Neuronal stem cell (in vitro differentiated cells): ENCODE data around the gene DNAI4.

Experiments used
- DNase-seq: peaks from one replicate; pipeline ENCODE4 v3.0.0-alpha.2; 2013; ENCODE audit warnings: low spot score
- H2AFZ ChIP-seq: one replicate; pipeline ENCODE4 v1.6.1; 2013; ENCODE audit warnings: mild to moderate bottlenecking, low read length, inconsistent platforms
- H2AK5ac ChIP-seq: 2 replicates; pipeline ENCODE4 v1.6.1; 2013; ENCODE audit warnings: low read depth, mild to moderate bottlenecking, inconsistent platforms, low read length, moderate library complexity, mixed read lengths
- H2BK120ac ChIP-seq: 2 replicates; pipeline ENCODE4 v1.6.1; 2013; ENCODE audit warnings: low read depth, mild to moderate bottlenecking, inconsistent platforms, low read length, moderate library complexity, mixed read lengths
- H2BK12ac ChIP-seq: one replicate; pipeline ENCODE4 v1.6.1; 2013; ENCODE audit warnings: low read length, inconsistent platforms
- H2BK15ac ChIP-seq: 2 replicates; pipeline ENCODE4 v1.6.1; 2013; ENCODE audit warnings: mild to moderate bottlenecking, low read length, inconsistent platforms, mixed read lengths
- H2BK5ac ChIP-seq: one replicate; pipeline ENCODE4 v1.6.1; 2013; ENCODE audit warnings: inconsistent platforms, mild to moderate bottlenecking, low read length, moderate library complexity
- H3K14ac ChIP-seq: one replicate; pipeline ENCODE4 v1.6.1; 2013; ENCODE audit warnings: low read length, inconsistent platforms
- H3K18ac ChIP-seq: 2 replicates; pipeline ENCODE4 v1.6.1; 2013; ENCODE audit warnings: low read length, inconsistent platforms
- H3K23ac ChIP-seq: 2 replicates; pipeline ENCODE4 v1.6.1; 2013; ENCODE audit warnings: low read depth, mild to moderate bottlenecking, mixed read lengths, low read length, inconsistent platforms; ENCODE audit not compliant: poor library complexity
- H3K27ac ChIP-seq: replicated peaks from 3 replicates; pipeline ENCODE4 v1.5.1; 2013; ENCODE audit warnings: low read length, inconsistent platforms
- H3K27me3 ChIP-seq, 3 experiments: 2 replicates each; pipeline ENCODE4 v1.6.1; 2013; ENCODE audit warnings: low read length in 3 of 3, mild to moderate bottlenecking in 2 of 3, inconsistent platforms in 1 of 3, low read depth in 1 of 3, mixed read lengths in 1 of 3, moderate library complexity in 1 of 3; ENCODE audit not compliant: control insufficient read depth in 3 of 3, insufficient read depth in 3 of 3
- H3K36me3 ChIP-seq, 2 donors: replicated peaks in 1 of 2; 2 replicates each; pipeline ENCODE4 v1.6.1; 2013; ENCODE audit warnings: low read length in 2 of 2; ENCODE audit not compliant: control insufficient read depth in 2 of 2, insufficient read depth in 2 of 2
- H3K4ac ChIP-seq: 2 replicates; pipeline ENCODE4 v1.6.1; 2013; ENCODE audit warnings: inconsistent platforms, mild to moderate bottlenecking, low read length, moderate library complexity
- H3K4me1 ChIP-seq, 2 donors: 1 replicate in 1 of 2; 2 replicates in 1 of 2; pipeline ENCODE4 v1.6.1; 2013; ENCODE audit warnings: low read length in 2 of 2, low read depth in 1 of 2; ENCODE audit not compliant: control insufficient read depth in 2 of 2, insufficient read depth in 1 of 2
- H3K4me2 ChIP-seq: one replicate; pipeline ENCODE4 v1.6.1; 2013; ENCODE audit warnings: mild to moderate bottlenecking, low read length, inconsistent platforms; ENCODE audit not compliant: insufficient read depth, poor library complexity, severe bottlenecking
- H3K4me3 ChIP-seq, 2 donors: 2 replicates each; pipeline ENCODE4 v1.5.1; 2013; ENCODE audit warnings: low read length in 2 of 2, mild to moderate bottlenecking in 2 of 2, inconsistent platforms in 1 of 2, moderate library complexity in 1 of 2
- H3K79me1 ChIP-seq: one replicate; pipeline ENCODE4 v1.6.1; 2013; ENCODE audit warnings: low read depth, mild to moderate bottlenecking, inconsistent platforms, low read length, moderate library complexity
- H3K9ac ChIP-seq: one replicate; pipeline ENCODE4 v1.6.1; 2013; ENCODE audit warnings: mild to moderate bottlenecking, low read depth, low read length, inconsistent platforms; ENCODE audit not compliant: poor library complexity
- H3K9me3 ChIP-seq, 2 donors: replicated peaks in 1 of 2; 2 replicates each; pipeline versions ENCODE3 to v1.6.1; 2013; ENCODE audit warnings: low read length in 2 of 2, mild to moderate bottlenecking in 2 of 2, inconsistent platforms in 1 of 2, low read depth in 1 of 2, mixed read lengths in 1 of 2, moderate library complexity in 1 of 2; ENCODE audit not compliant: control insufficient read depth in 2 of 2, insufficient read depth in 1 of 2
- H4K8ac ChIP-seq: one replicate; pipeline ENCODE4 v1.6.1; 2013; ENCODE audit warnings: low read depth, mild to moderate bottlenecking, inconsistent platforms, low read length, moderate library complexity
- H4K91ac ChIP-seq: one replicate; pipeline ENCODE4 v1.6.1; 2013; ENCODE audit warnings: low read length, low read depth, mild to moderate bottlenecking, inconsistent platforms; ENCODE audit not compliant: poor library complexity
- WGBS, 2 donors: extraction: QIAGEN DNeasy Blood & Tissue Kit; methylation state at CpG; one replicate each; pipeline ENCODE4 v1.1.7; 2013; ENCODE audit warnings: missing lambda C conversion rate in 2 of 2, mixed read lengths in 1 of 2; ENCODE audit not compliant: insufficient read length in 2 of 2, insufficient replicate concordance in 1 of 2; ENCODE audit errors: extremely low coverage in 2 of 2; 5-methylcytosine and 5-hydroxymethylcytosine counted together

The DNAI4 gene

DNA sequence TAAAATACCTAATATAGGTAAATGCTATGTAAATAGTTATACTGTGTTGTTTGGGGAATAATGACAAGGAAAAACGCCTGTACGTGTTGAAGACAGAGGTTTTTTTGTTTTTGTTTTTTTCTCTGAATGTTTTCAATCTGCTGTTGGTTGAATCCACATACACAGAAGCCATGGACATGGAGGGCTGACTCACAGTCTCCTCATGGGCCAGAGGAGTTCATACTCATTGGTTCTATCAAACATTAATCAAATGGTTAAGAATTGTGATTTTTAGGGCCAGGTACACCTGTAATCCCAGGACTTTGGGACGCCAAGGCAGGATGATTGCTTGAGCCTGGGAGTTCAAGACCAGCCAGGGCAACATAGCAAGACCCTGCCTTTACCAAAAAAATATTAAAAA is 20.7 kb upstream of the DNAI4 start:
- no peaks in the 10 kb centered on the region for H3K9me3 ChIP-seq
- no peak overlapping the region for H3K4ac ChIP-seq
- H3K18ac ChIP-seq: no peak overlapping the region
- H3K23ac ChIP-seq: no peak overlapping the region
- no peak overlapping the region for H4K91ac ChIP-seq
- H2BK5ac ChIP-seq: no peak overlapping the region
- H3K4me2 ChIP-seq: no peak overlapping the region
- H3K36me3 ChIP-seq: peaks cover 8 to 93% of the 10 kb centered on the region in 2 donors
- no peak overlapping the region for H3K9ac ChIP-seq
- no peak overlapping the region for H2BK15ac ChIP-seq
- no peak overlapping the region for H4K8ac ChIP-seq
- H3K27me3 ChIP-seq: no peaks in the 10 kb centered on the region
- no peak overlapping the region for H2BK120ac ChIP-seq
- no peak overlapping the region for H2AK5ac ChIP-seq
- H3K27ac ChIP-seq: no peak overlapping the region
- no peak overlapping the region for H3K14ac ChIP-seq
- no peak overlapping the region for H3K4me3 ChIP-seq
- WGBS, 2 donors: no CpG with 5 or more reads among the region's 3 CpGs
- H2AFZ ChIP-seq: no peak overlapping the region
- no peak overlapping the region for H2BK12ac ChIP-seq
- H3K4me1 ChIP-seq: no peaks in the 10 kb centered on the region
- DNase-seq: no peak
- no peaks in the 10 kb centered on the region for H3K79me1 ChIP-seq

- H3K18ac ChIP-seq: no peak overlapping the region
- H4K91ac ChIP-seq: no peak overlapping the region
- WGBS, 2 donors: no CpG with 5 or more reads among the region's 7 CpGs
- no peak overlapping the region for H2AFZ ChIP-seq
- no peak overlapping the region for H3K9ac ChIP-seq
- no peaks in the 10 kb centered on the region for H3K4me1 ChIP-seq
- H2AK5ac ChIP-seq: no peak overlapping the region
- no peak overlapping the region for H3K27ac ChIP-seq
- H3K9me3 ChIP-seq: no peaks in the 10 kb centered on the region
- no peak overlapping the region for H3K23ac ChIP-seq
- no peak overlapping the region for H2BK120ac ChIP-seq
- H3K14ac ChIP-seq: no peak overlapping the region
- H2BK5ac ChIP-seq: no peak overlapping the region
- no peak overlapping the region for H2BK12ac ChIP-seq
- H3K4me2 ChIP-seq: no peak overlapping the region
- H2BK15ac ChIP-seq: no peak overlapping the region
- no peak overlapping the region for H3K4me3 ChIP-seq
- peaks cover 8 to 90% of the 10 kb centered on the region in 2 donors for H3K36me3 ChIP-seq
- no peak for DNase-seq
- H3K27me3 ChIP-seq: no peaks in the 10 kb centered on the region
- H3K4ac ChIP-seq: no peak overlapping the region
- H4K8ac ChIP-seq: no peak overlapping the region
- H3K79me1 ChIP-seq: no peaks in the 10 kb centered on the region
These were observed 19.9 kb upstream of the DNAI4 start for GRCh38 chr1:66944330-66945274.

GRCh38 chr1:66943361-66943969 is 18.8 kb upstream of the DNAI4 start:
- H3K4me3 ChIP-seq: no peak overlapping the region
- no peaks in the 10 kb centered on the region for H3K4me1 ChIP-seq
- H2AFZ ChIP-seq: no peak overlapping the region
- H3K36me3 ChIP-seq: peaks cover 6 to 78% of the 10 kb centered on the region in 2 donors
- no peak overlapping the region for H3K4me2 ChIP-seq
- H3K9me3 ChIP-seq: no peaks in the 10 kb centered on the region
- H4K91ac ChIP-seq: no peak overlapping the region
- WGBS, 2 donors: no CpG with 5 or more reads among the region's 5 CpGs
- no peak overlapping the region for H3K14ac ChIP-seq
- no peak overlapping the region for H3K18ac ChIP-seq
- no peaks in the 10 kb centered on the region for H3K27me3 ChIP-seq
- H2BK120ac ChIP-seq: no peak overlapping the region
- no peak overlapping the region for H3K9ac ChIP-seq
- no peak overlapping the region for H3K23ac ChIP-seq
- H3K79me1 ChIP-seq: no peaks in the 10 kb centered on the region
- H2AK5ac ChIP-seq: no peak overlapping the region
- H4K8ac ChIP-seq: no peak overlapping the region
- no peak for DNase-seq
- no peak overlapping the region for H2BK12ac ChIP-seq
- H3K4ac ChIP-seq: no peak overlapping the region
- no peak overlapping the region for H2BK5ac ChIP-seq
- no peak overlapping the region for H3K27ac ChIP-seq
- H2BK15ac ChIP-seq: no peak overlapping the region

DNA sequence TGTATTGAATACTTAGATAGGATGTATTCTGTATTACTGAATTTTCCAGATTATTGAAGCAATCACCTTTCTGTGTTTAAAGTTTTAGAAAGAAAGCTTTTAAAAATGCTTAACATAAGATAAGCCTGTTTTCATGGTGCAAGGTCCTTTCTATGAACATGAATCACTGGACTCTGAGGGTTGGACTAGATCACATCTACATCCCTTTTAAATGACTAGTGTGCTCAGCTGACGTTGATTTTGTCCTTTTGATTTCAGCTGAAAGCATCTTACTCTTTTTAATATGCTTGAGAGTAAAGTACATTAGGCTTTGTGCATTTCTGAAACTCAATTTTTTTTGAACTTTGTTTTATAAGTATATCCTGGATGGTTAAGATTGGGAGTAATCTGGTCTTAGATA is 16.3 kb upstream of the DNAI4 start:
- H2BK12ac ChIP-seq: no peak overlapping the region
- no peak overlapping the region for H4K91ac ChIP-seq
- no peak overlapping the region for H3K18ac ChIP-seq
- H4K8ac ChIP-seq: no peak overlapping the region
- H3K23ac ChIP-seq: no peak overlapping the region
- no peak overlapping the region for H2BK120ac ChIP-seq
- no peak overlapping the region for H3K27ac ChIP-seq
- no peaks in the 10 kb centered on the region for H3K4me1 ChIP-seq
- H3K36me3 ChIP-seq: peaks cover 2 to 53% of the 10 kb centered on the region in 2 donors
- no peak for DNase-seq
- no peak overlapping the region for H3K4ac ChIP-seq
- H2BK15ac ChIP-seq: no peak overlapping the region
- H3K4me2 ChIP-seq: no peak overlapping the region
- H3K14ac ChIP-seq: no peak overlapping the region
- H2AK5ac ChIP-seq: no peak overlapping the region
- H3K79me1 ChIP-seq: no peaks in the 10 kb centered on the region
- peaks cover 0 to 3% of the 10 kb centered on the region in 2 donors for H3K9me3 ChIP-seq
- no peak overlapping the region for H3K9ac ChIP-seq
- H3K27me3 ChIP-seq: no peaks in the 10 kb centered on the region
- no peak overlapping the region for H2BK5ac ChIP-seq
- no peak overlapping the region for H2AFZ ChIP-seq
- no CpG with 5 or more reads among the region's 1 CpG for whole genome bisulfite sequencing, 2 donors
- no peak overlapping the region for H3K4me3 ChIP-seq
